H1 (cell line): Measurements from ENCODE around the gene IL17RD.

Experiments
- CTCF ChIP-seq, 3 experiments: IDR thresholded peaks; 1 replicate in 2 of 3; 2 replicates in 1 of 3; pipeline versions ENCODE4 v1.5.1 to v1.6.1; 2011; ENCODE audit warnings: low read length in 3 of 3, mild to moderate bottlenecking in 3 of 3, inconsistent platforms in 2 of 3, low read depth in 1 of 3, moderate library complexity in 1 of 3; ENCODE audit not compliant: insufficient read depth in 1 of 3; ENCODE audit errors: control extremely low read depth in 1 of 3
- HDAC6 ChIP-seq: IDR thresholded peaks from one replicate; pipeline ENCODE4 v1.7.1; 2012; ENCODE audit warnings: low read depth, mild to moderate bottlenecking, inconsistent platforms, low read length, moderate library complexity
- JUND ChIP-seq: IDR thresholded peaks from 2 replicates; pipeline ENCODE4 v1.6.1; 2011; ENCODE audit warnings: mild to moderate bottlenecking, improper control_type of control experiment, low read length
- KDM5A ChIP-seq: fragments of 200-600 bp; IDR thresholded peaks from 2 replicates; pipeline ENCODE4 v1.7.1; 2012; ENCODE audit warnings: mild to moderate bottlenecking, low read length, inconsistent platforms, mixed read lengths
- NRF1 ChIP-seq: IDR thresholded peaks from 2 replicates; pipeline ENCODE4 v1.6.1; 2011; ENCODE audit warnings: mild to moderate bottlenecking, low read depth, low read length, improper control_type of control experiment
- POLR2AphosphoS5 ChIP-seq: IDR thresholded peaks from 2 replicates; pipeline ENCODE4 v1.6.1; 2011; ENCODE audit warnings: low read depth, low read length
- TEAD4 ChIP-seq: IDR thresholded peaks from 2 replicates; pipeline ENCODE4 v1.6.1; 2012; ENCODE audit warnings: low read depth, low read length, inconsistent platforms, mixed read lengths

- TF ChIP-seq TEAD4 = no peak
- TF ChIP-seq KDM5A = no peak
- TF ChIP-seq CTCF (IDR thresholded peaks at IDR 0.05; ENCODE audit: control extremely low read depth in 1 of 3, insufficient read depth in 1 of 3, low read depth in 1 of 3, low read length in 3 of 3) = no peak
- no peak for TF ChIP-seq JUND
- no peak for TF ChIP-seq HDAC6
- TF ChIP-seq POLR2AphosphoS5 = no peak
- TF ChIP-seq NRF1 = no peak
Observed at GRCh38 chr3:57116501-57116900, 48.7 kb downstream of the IL17RD start.
